SU-DHL-6 (cell line): ENCODE data around the gene PGBD5.

Experiments
- CTCF ChIP-seq: fragments of 200-600 bp; sonication (generic); IDR thresholded peaks from one replicate; pipeline ENCODE4 v1.5.1; 2017; ENCODE audit warnings: antibody characterized with exemption, mild to moderate bottlenecking, low read length, moderate library complexity; ENCODE audit not compliant: insufficient read depth, poor library complexity, severe bottlenecking
- EZH2phosphoT487 ChIP-seq: fragments of 200-600 bp; sonication (generic), shearing (Covaris generic); conservative IDR thresholded peaks from 2 replicates; pipeline ENCODE4 v1.6.1; 2018; ENCODE audit warnings: mild to moderate bottlenecking, antibody characterized with exemption, low read length, moderate library complexity, mixed read lengths

DNA sequence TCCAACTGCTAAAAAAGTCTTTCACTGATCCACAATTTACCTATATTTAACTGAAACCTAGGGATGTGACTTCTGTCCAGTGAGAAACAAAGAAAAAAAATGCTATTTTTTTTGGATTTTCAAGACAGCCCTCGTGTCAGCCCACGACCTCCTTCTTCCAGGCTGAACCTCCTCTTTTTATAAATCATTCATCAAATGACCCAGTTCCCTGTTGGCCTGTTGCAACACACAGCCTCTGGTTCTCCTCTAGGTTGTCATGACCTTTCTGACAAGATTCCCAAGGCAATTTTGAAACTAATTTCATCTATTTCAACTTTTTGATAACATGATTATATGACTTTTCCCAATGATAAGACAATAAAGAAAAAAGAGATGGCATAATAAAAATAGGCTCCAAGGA is 74.6 kb downstream of the PGBD5 start:
- no peak for TF ChIP-seq CTCF
- TF ChIP-seq EZH2phosphoT487: no peak
